Muscle of arm (tissue), 14 donors: Measurements from ENCODE around the gene SCYGR8. TPM values are rescaled to one million over a fixed set of nuclear protein-coding genes. Genes with fewer than 3 reads are reported as not detected.
"Not testable (repeated sequence)": the region's sequence is repeated elsewhere in the genome, so short reads cannot be mapped to it uniquely, and the experiment has no call there.

Experiments
- DNase-seq: peaks from one replicate; pipeline ENCODE4 v3.0.0-alpha.2; 2013
- long read RNA-seq, 11 donors: transcript quantifications; one replicate each; lab custom pipeline, GENCODE V29; 2026
- polyA plus RNA-seq, 12 donors: library from polyadenylated mRNA; unstranded; fragments of 120-200 nt; gene quantifications; one replicate each; pipeline ENCODE4 v1.2.1, GENCODE V29; 2013; ENCODE audit not compliant: insufficient read length in 12 of 12

The SCYGR8 gene
- polyA plus RNA-seq = not detected
- long read RNA-seq, donor 1 = 0 reads
- long read RNA-seq, donor 2 = 0 reads
- long read RNA-seq, donor 3 = 0 reads
- long read RNA-seq, donor 4 = 0 reads
- long read RNA-seq, donor 5 = 0 reads
- long read RNA-seq, donor 6 = 0 reads
- long read RNA-seq, donor 7 = 0 reads
- long read RNA-seq, donor 8 = 0 reads
- long read RNA-seq, donor 9 = 0 reads
- long read RNA-seq, donor 10 = 0 reads
- long read RNA-seq, donor 11, partial matches to known transcripts = 0 of 1 reads
- long read RNA-seq, donor 11, other reads (novel, unspliced or antisense) = 0 of 1 reads

DNA sequence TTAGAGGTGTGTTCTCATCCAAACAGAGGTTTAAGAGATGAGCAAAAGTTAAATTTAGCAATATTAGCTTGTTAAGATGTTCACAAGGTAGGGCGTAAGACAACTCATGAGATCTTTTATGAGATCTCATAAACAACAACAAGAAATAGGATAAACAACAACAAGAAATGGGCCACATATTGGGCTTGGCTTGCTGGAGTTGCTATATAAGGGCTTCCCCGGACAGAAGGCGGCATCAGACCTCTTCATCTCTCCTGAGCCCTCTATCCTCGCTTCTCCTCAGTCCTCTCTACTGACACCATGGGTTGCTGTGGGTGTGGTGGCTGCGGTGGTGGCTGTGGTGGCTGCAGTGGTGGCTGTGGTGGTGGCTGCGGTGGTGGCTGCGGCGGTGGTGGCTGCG is at the start of gene SCYGR8:
Gene SCYGR8 (plus strand): TSS at position 301 of the 400 bp plus-strand sequence. CDS start 0 bp downstream, at position 301.
- no peak for DNase-seq

DNA sequence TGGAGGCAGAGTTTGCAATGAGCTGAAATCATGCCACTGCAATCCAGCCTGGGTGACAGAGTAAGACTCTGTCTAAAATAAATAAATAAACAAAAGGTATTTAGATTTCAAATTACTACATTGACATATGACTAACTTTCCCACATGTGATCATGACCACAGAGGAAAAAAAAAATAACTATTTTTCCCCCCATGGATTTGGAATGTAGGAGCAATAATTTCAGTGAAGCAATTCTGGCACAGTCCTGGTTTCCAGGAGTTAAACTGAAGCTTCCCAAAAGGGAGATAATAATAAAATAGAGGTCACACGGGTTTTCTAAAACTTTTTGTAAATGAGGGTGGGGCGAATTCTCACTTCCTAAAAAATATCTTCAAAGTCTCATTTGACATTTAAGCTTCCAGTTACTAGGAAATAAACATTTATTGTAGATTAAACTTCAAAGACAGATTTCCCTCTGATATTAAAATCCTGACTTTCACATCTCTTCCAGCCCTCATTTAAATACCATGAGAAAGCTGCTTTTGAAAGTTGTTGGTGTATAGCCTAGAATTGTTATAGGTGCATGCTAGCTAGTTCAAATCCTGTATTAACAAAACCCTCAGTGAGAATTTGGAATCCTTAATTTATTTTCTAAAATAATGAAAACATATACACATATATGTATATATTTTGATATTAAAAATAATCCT is 48.6 kb upstream of the SCYGR8 start:
- DNase-seq = no peak

GRCh38 chr2:227701556-227701955 is 44.1 kb upstream of the SCYGR8 start:
- DNase-seq = no peak

DNA sequence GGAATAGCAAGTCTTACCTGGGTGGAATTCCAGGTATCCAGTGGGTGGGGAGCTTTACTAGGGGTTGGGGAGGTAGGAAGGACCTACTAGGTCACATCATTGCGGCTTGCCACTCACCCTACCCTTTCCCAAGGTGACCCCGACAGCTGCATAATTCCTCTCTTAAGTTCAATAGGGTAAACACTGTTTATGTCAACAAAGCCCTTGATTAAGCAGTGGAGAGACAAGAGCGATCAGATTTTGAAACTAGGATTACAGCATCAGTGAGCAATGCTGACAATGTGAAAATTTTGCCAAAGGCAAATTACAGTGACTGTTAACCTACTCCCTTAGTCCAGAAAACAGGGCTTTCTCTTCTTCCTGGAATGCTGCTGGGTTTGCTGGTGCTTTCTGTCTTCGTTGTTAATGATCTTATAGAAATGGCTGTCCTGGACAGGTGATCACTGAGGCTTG is 42.4 kb upstream of the SCYGR8 start:
- no peak for DNase-seq

DNA sequence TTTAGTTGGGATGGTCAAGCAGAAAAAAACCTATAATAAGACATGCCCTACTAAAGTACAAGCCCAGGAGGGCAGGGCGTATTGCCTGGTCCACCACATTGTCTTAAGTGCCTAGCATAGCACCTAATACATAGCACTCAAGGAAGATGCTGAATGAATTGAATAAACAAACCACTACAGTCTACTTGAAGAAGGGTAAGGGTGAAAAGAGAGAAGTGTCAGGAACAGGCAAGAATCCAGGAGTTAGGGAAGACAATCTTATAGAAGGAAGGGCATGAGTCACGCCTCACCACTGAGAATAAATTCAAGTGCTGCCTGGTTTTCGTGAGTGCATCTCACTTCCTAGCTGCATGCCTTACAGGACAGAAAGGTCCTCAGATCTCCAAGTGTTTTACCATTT is 41.7 kb upstream of the SCYGR8 start:
- no peak for DNase-seq

GRCh38 chr2:227706859-227707258 is 38.8 kb upstream of the SCYGR8 start:
- no peak for DNase-seq

DNA sequence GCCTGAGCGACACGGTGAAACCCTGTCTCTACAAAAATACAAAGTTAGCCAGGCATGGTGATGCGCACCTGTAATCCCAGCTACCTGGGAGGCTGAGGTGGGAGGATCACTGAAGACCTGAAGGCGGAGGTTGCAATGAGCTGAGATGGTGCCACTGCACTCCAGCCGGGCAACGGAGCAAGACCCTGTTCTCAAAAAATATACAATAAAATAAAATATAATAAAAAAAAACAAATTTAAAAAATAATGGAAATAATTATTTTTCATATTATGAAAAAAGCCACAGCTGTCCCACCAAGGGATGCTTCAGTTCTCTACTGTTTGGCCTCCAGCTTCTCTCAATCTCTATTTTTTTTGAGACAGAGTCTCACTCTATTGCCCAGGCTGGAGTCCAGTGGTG is 38.3 kb upstream of the SCYGR8 start:
- DNase-seq = no peak

- no peak for DNase-seq
Measured at GRCh38 chr2:227710986-227711385, 34.7 kb upstream of the SCYGR8 start.

GRCh38 chr2:227713291-227713690 is 32.4 kb upstream of the SCYGR8 start:
- DNase-seq = no peak

- no peak for DNase-seq
Measured at GRCh38 chr2:227716501-227716900, 29.2 kb upstream of the SCYGR8 start.

- peak; percentile 95 for DNase-seq
Measured at GRCh38 chr2:227717687-227718567, 27.8 kb upstream of the SCYGR8 start, which contains the start of gene SLC19A3. Gene SLC19A3 (minus strand): TSS chr2:227718028. CDS start chr2:227702318, 15,710 bp downstream.

DNA sequence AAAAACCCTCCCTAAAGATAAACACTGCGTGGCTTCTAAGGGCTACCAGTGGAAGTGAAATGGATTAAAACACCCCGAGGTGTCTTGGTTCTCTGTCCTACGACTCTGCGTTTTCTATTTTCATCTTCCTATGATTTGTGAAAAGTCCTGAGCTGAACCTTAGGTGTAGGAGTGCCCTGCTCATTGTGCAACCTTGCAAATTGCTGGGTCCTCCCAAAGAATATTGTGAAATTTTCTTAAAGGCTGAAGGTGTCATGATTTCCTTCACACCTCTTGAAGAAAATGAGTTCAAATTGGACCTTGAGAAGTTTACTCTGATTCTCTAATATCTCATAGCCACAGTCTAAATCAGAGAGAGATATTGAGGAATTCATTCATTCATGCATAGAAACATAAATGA is 26.1 kb upstream of the SCYGR8 start:
- no peak for DNase-seq

DNA sequence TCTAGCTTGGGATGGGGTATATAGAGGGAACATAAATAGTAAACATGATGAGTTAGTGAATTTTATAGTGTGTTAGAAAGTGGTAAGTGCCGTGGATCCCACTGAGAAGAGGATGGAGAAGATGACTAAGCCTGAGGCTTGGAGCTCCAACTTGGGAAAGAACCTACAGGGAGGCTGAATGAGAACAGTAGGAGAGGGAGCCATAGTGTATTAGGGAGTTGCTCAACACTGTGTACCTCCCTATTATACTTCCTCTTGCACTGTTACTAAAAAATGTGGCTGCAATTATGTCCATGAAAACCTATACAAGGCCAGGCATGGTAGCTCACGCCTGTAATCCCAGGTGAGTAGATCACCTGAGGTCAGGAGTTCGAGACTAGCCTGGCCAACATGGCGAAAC is 25.0 kb upstream of the SCYGR8 start:
- no peak for DNase-seq

DNA sequence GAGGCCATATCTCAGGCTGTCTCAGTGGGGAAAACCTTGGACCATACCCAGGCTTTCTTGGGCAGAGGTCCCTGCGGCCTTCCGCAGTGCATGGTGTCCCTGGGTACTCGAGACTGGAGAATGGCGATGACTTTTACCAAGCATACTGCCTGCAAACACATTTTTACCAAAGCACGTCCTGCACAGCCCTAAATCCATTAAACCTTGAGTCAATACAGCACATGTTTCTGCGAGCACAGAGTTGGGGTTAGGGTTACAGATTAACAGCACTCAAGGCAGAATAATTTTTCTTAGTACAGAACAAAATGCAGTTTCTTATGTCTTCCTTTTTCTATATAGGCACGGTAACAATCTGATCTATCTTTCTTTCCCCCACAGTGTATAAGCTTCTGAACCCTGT is 22.9 kb upstream of the SCYGR8 start:
- not testable (repeated sequence) for DNase-seq

- no peak for DNase-seq
Measured at GRCh38 chr2:227724394-227725039, 21.2 kb upstream of the SCYGR8 start, which contains the start of gene SCYGR6. Gene SCYGR6 (minus strand): TSS chr2:227724757. CDS start chr2:227724757, 0 bp downstream.

GRCh38 chr2:227728035-227728434 is 17.7 kb upstream of the SCYGR8 start, which contains the start of gene SCYGR7:
Gene SCYGR7 (plus strand): TSS chr2:227728335. CDS start chr2:227728335, 0 bp downstream.
- no peak for DNase-seq

- DNase-seq = no peak
Measured at GRCh38 chr2:227739351-227739750, 6.3 kb upstream of the SCYGR8 start.

DNA sequence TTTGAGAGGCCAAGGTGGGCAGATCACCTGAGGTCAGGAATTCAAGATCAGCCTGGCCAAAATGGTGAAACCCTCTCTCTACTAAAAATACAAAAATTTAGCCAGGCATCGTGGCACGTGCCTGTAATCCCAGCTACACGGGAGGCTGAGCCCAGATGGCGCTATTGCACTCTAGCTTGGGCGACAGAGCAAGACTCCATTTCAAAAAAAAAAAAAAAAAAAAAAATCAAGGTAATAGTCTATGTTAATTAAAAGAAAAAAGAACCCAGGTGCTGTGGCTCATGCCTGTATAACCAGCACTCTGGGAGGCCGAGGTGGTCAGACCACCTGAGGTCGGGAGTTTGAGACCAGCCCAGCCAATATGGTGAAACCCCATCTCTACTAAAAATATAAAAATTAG is 5.0 kb upstream of the SCYGR8 start:
- DNase-seq = not testable (repeated sequence)

DNA sequence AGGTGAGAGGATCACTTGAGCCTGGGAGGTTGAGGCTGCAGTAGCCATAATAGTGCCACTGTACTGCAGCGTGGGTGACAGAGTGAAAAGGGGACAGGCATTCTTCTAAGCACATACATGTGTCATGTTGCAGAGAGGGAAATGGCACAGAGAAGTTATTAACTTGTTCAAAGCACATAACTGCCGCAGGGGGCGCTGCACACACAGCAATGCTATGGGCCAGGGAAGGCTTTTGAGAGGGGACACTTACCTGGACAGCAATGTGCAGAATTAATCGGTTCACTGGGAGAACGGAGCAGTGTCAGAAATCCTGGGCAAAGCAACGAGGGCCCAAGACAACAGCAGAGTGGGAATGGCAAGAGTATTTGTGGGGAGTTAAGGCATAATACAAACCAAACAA is 2.4 kb downstream of the SCYGR8 start:
- DNase-seq = no peak

- DNase-seq = not testable (repeated sequence)
Measured at GRCh38 chr2:227756261-227756660, 10.6 kb downstream of the SCYGR8 start.

DNA sequence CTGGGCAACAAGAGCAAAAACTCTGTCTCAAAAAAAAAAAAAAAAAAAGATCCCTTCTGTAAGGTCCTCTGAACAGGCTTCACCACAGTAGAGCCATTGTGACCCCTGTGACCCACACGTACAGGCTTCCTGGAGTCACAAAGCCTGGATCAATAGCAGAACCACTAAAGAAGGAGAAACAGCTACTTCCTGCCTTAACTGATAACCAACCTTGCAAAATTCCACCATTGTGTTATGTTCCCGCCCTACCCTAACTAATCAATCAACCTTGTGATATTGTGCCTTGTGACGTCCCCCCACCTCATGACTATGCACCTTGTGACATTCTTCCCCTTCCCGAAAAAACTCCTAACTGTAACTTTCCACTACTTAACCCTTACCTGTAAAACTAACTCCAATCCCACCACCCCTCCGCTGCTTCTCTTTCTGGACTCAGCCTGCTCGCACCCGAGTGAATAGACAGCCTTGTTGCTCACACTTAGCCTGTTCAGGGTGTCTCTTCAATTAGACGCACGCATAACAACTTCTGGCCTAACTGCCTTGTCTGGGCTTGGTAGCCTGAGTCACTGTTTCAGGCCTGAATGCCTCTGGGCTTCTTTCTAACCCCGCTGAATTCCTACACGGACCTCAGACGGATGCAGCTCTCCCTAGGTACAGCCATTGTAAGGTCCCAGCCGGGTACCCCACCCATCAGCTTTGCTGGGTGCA is 13.9 kb downstream of the SCYGR8 start:
- DNase-seq = no peak
